ENCODE measurements around the gene FAM153A.
"Not testable (repeated sequence)": the region's sequence is repeated elsewhere in the genome, so short reads cannot be mapped to it uniquely, and the experiment has no call there.

The FAM153A gene

GRCh38 chr5:177782792-177783633, at the start of gene FAM153A:
FAM153A (minus strand) TSS chr5:177782899.
- DNase-seq (ENCODE audit: low spot score), result not testable (repeated sequence)

GRCh38 chr5:177832287-177832686, 49.6 kb upstream of the FAM153A start:
- not testable (repeated sequence) for DNase-seq (ENCODE audit: low spot score)

- peak; percentile 68 for DNase-seq (ENCODE audit: low spot score)
These were observed 43.4 kb upstream of the FAM153A start for GRCh38 chr5:177826073-177826472.

DNA sequence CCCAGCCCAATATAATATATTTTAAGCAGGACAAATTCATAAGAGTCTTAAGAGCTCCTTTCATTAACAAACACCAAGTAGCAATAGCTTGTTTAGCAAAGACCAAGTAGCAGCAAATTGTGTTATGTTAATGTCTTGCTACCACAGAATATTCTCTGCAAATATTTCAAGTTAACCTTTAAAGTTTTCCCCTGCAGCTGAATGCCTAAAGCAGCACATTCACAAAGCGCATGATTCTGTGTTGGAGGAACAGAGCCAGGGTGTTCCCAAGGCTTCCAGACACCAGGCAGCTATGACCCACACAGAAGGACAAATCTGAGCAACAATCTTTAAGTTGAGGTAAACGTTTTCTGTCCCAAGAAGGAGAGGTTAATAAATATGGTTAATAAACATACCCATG, 42.1 kb upstream of the FAM153A start:
- DNase-seq (ENCODE audit: low spot score), result not testable (repeated sequence)

- DNase-seq (ENCODE audit: low spot score), result not testable (repeated sequence)
These were observed 39.8 kb upstream of the FAM153A start for GRCh38 chr5:177822489-177822888.

DNA sequence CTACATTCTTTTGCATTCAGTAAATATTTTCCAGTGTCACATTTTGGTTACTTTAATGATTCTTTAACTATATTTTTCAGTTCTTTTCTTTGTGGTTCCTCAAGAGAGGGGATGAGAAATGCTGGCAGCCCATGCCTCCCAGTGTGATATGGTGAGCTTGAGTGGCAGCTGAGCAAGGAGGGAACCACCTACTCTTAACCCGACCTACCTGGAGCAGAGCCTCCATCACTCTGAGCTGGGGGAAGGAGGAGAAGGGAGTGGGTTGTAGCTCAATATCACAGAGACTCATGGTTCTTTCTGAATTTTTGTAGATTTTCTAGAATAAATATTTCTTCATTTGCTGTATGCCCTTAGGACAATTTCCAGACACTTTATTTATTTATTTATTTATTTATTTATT, 37.0 kb upstream of the FAM153A start:
- DNase-seq (ENCODE audit: low spot score), result not testable (repeated sequence)

GRCh38 chr5:177812814-177813425, 30.2 kb upstream of the FAM153A start:
- DNase-seq (ENCODE audit: low spot score), result not testable (repeated sequence)

GRCh38 chr5:177812160-177812743, 29.6 kb upstream of the FAM153A start:
- DNase-seq (ENCODE audit: low spot score), result peak; percentile 51

- DNase-seq (ENCODE audit: low spot score), result peak; percentile 29
These were observed 26.7 kb upstream of the FAM153A start for GRCh38 chr5:177809209-177809913.

DNA sequence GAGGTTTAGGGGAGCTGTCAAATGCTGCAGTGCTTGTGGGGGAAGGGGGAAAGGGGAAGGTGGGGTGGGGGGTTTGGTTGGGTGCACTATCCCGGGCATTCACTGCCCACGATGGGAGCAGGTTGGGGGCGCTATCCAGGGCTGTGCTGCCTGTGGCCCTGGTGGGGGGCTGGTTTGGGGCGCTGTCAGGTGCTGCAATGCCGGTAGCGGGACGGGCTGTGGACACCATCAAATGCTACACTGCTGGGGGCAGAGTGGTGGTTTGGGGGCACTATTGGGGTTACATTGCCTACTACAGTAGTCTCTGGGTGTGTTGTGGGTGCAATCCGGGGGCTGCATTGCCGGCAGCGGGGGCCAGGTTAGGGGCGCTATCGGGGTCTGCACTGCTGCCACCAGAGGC, 25.7 kb upstream of the FAM153A start:
- DNase-seq (ENCODE audit: low spot score), result not testable (repeated sequence)

GRCh38 chr5:177807265-177807664, 24.6 kb upstream of the FAM153A start:
- DNase-seq (ENCODE audit: low spot score), result not testable (repeated sequence)

DNA sequence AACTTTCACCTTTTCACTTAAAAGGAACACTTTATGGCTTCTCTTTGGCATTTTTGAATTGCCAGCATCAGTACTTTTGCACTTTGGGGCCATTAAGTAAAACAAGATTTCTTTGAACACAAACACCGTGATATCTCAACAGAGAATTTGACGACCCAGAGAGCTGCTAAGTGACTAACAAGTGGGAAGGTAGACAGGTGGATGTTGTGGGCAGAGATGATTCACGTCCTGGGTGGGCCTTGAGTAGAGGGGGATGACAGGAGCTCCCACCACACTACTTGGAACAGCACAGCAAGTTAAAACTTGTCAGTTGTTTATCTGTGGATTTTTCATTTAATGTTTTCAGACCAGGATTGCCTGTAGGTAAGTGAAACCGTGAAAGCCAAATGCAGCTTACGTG, 18.7 kb upstream of the FAM153A start:
- not testable (repeated sequence) for DNase-seq (ENCODE audit: low spot score)

DNA sequence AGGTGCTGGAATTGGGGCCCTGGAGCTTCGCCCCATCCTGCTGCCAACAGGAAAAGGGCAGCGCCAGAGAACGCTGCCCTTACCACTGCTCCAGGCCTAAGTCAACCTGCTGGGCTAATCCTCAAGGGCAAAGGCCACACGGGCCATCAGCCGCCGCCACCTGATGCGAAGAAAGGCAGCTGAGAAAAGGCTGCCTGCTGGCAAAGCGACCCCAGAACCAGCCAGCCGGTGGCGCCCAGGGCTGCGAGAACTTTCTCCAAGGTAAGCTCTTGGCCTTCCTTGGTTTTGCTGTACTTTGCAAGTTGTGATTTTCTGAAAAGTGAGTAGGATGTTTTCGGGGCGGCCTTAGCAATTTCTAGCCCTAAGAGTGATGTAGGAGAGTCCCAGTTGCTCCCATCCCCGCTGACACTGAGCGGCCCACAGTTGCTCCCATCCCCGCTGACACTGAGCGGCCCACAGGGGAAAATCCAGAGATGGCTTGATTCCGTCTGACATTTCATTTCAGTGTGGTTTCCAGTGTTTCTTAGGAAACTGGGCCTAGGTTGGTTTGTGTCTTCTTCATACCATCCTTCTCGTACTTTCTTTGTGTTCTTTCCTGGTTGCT, 15.6 kb upstream of the FAM153A start:
- DNase-seq (ENCODE audit: low spot score), result peak; percentile 30

GRCh38 chr5:177793272-177793671, 10.6 kb upstream of the FAM153A start:
- not testable (repeated sequence) for DNase-seq (ENCODE audit: low spot score)

DNA sequence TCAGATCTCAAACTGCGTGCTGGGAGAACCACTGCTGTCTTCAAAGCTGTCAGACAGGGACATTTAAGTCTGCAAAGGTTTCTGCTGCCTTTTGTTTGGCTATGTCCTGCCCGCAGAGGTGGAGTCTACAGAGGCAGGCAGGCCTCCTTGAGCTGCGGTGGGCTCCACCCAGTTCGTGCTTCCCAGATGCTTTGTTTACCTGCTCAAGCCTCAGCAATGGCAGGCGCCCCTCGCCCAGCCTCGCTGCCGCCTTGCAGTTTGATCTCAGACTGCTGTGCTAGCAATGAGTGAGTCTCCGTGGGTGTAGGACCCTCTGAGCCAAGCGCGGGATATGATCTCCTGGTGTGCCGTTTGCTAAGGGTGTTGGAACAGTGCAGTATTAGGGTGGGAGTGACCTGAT, 8.9 kb upstream of the FAM153A start:
- DNase-seq (ENCODE audit: low spot score), result not testable (repeated sequence)

- DNase-seq (ENCODE audit: low spot score), result not testable (repeated sequence)
These were observed 530 bp downstream of the FAM153A start for GRCh38 chr5:177782169-177782568.

- DNase-seq (ENCODE audit: low spot score), result not testable (repeated sequence)
These were observed 11.5 kb downstream of the FAM153A start for GRCh38 chr5:177771206-177771605.

GRCh38 chr5:177770646-177771045, 12.1 kb downstream of the FAM153A start:
- not testable (repeated sequence) for DNase-seq (ENCODE audit: low spot score)

- DNase-seq (ENCODE audit: low spot score), result not testable (repeated sequence)
These were observed 18.8 kb downstream of the FAM153A start for GRCh38 chr5:177763737-177764508.

DNA sequence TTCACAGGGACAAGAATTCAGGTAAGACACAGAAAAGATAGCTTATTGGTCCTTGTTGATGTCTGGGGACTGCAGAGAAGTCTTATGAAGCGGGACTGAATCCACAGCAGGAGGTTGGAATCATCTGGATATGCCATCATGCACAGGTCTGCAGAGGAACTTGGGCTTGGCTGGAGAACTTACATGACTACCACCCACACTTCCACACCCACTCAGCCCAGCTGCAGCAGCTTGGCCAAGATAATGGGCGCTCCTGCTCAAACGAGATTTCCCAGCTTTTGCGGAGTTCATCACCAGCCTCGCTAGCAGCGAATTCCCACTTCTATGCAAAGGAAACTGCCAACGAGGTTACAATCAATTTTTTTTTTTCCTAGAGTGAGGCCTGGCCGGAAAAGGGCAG, 21.7 kb downstream of the FAM153A start:
- not testable (repeated sequence) for DNase-seq (ENCODE audit: low spot score)

DNA sequence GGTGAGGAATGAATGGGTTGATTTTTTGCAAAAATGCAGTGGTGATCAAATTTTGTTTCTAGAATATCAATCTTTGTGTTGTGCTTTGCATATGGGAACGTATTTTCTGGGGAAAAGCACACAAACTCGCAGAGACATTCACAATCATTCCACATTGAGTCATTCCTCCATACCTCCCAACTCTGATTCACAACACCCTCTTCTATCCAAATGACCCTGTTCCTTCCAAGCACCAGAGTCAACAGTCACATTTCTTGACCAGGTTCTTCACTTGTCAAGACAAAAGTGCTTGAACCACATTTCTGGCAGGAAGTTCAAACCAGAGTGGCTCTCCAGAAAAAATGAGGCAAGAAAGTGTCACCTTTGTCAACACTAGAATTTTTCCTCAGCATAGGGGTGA, 35.3 kb downstream of the FAM153A start:
- DNase-seq (ENCODE audit: low spot score), result not testable (repeated sequence)
